Lung (tissue), 12 donors: ENCODE measurements around the gene ERBIN. TPM values are rescaled to one million over a fixed set of nuclear protein-coding genes. Genes with fewer than 3 reads are reported as not detected.

ENCODE experiments used
- ATAC-seq: fragments of 200-7000 bp; cut with Tn5 transposase; one replicate; pipeline ENCODE4 v1.9.1; 2020; ENCODE audit warnings: moderate number of reproducible peaks; ENCODE audit not compliant: insufficient read depth, low FRiP score
- DNase-seq, 3 donors: peaks; one replicate each; pipeline ENCODE4 v3.0.0-alpha.2; 2013 to 2017
- H3K27ac ChIP-seq, 2 donors: one replicate each; pipeline ENCODE4 v1.5.1; 2013; ENCODE audit warnings: mild to moderate bottlenecking in 2 of 2, moderate library complexity in 2 of 2, control low read depth in 1 of 2, inconsistent platforms in 1 of 2, low read depth in 1 of 2, low read length in 1 of 2
- H3K27me3 ChIP-seq, 3 donors: one replicate each; pipeline ENCODE4 v1.5.1; 2013; ENCODE audit warnings: low read length in 2 of 3; ENCODE audit not compliant: control insufficient read depth in 3 of 3, insufficient read depth in 3 of 3
- H3K36me3 ChIP-seq, 4 donors: one replicate each; pipeline ENCODE4 v1.5.1; 2013; ENCODE audit warnings: low read length in 4 of 4, mild to moderate bottlenecking in 1 of 4, moderate library complexity in 1 of 4; ENCODE audit not compliant: control insufficient read depth in 4 of 4, insufficient read depth in 4 of 4
- H3K4me1 ChIP-seq, 5 donors: one replicate each; pipeline ENCODE4 v1.5.1; 2013; ENCODE audit warnings: low read length in 5 of 5, mild to moderate bottlenecking in 2 of 5, moderate library complexity in 1 of 5; ENCODE audit not compliant: control insufficient read depth in 5 of 5, insufficient read depth in 5 of 5
- H3K4me3 ChIP-seq: one replicate; pipeline ENCODE4 v1.5.1; 2013; ENCODE audit warnings: mild to moderate bottlenecking, control low read depth, moderate library complexity
- H3K9ac ChIP-seq, 2 donors: one replicate each; pipeline ENCODE4 v1.5.1; 2013; ENCODE audit warnings: low read length in 2 of 2, control low read depth in 1 of 2; ENCODE audit not compliant: insufficient read depth in 1 of 2
- H3K9me3 ChIP-seq, 4 donors: one replicate each; pipeline ENCODE4 v1.5.1; 2013; ENCODE audit warnings: low read length in 3 of 4, mild to moderate bottlenecking in 1 of 4, moderate library complexity in 1 of 4; ENCODE audit not compliant: control insufficient read depth in 4 of 4, insufficient read depth in 3 of 4
- CTCF ChIP-seq: IDR thresholded peaks from 2 replicates; pipeline ENCODE4 v1.5.1; 2012; ENCODE audit warnings: mild to moderate bottlenecking; ENCODE audit errors: control extremely low read depth, extremely low read depth
- WGBS, 2 donors: extraction: QIAGEN DNeasy Blood & Tissue Kit; methylation state at CpG; one replicate each; pipeline ENCODE4 v1.1.7; 2013; 5-methylcytosine and 5-hydroxymethylcytosine counted together
- polyA plus RNA-seq, 2 donors: library from polyadenylated mRNA; stranded (reverse); fragments of 200-250 nt; gene quantifications; one replicate each; pipeline ENCODE4 v1.2.1, GENCODE V29; 2013
- total RNA-seq, 2 donors: library from RNA; depleted of rRNA in 1 of 2; stranded (reverse); fragments of >200 nt in 1 of 2; gene quantifications; one replicate each; pipeline ENCODE4 v1.2.1, GENCODE V29; 2014 to 2021
- donor health status: control.
- donor health status: control.
- donor health status: Bipolar disorder and iron deficiency.
- donor health status: healthy.
- donor health status: DM: yes; HTN: yes; CAD: no.

Gene ERBIN
- total and polyA plus RNA-seq, 4 donors, result 13.8 to 235 (median 41.9) TPM

- TF ChIP-seq CTCF, result no peak
- H3K9me3 ChIP-seq, result peaks cover 0 to 3% (median 0%) of the 10 kb centered on the region in 4 donors
- H3K27ac ChIP-seq, result no peak overlapping the region
- DNase-seq (no peak), ATAC-seq (no peak)
- peaks cover 0 to 6% (median 0%) of the 10 kb centered on the region in 4 donors for H3K36me3 ChIP-seq
- H3K27me3 ChIP-seq, result no peaks in the 10 kb centered on the region
- H3K4me3 ChIP-seq, result no peak overlapping the region
- no peak overlapping the region for H3K9ac ChIP-seq
- H3K4me1 ChIP-seq, result peaks cover 3 to 9% (median 7%) of the 10 kb centered on the region in 5 donors
- WGBS, 2 donors, result 69 to 85% methylated on average over 1 of the region's 1 CpG
Measured at GRCh38 chr5:65981548-65981947, 55.2 kb downstream of the ERBIN start.

- Histone ChIP-seq H3K9ac (no peak overlapping the region), H3K4me3 (no peak overlapping the region), H3K27ac (no peak overlapping the region), H3K36me3 (peaks cover 0 to 6% (median 0%) of the 10 kb centered on the region in 4 donors), H3K4me1 (peaks cover 6 to 10% (median 7%) of the 10 kb centered on the region in 5 donors), H3K27me3 (no peaks in the 10 kb centered on the region), H3K9me3 (peaks cover 0 to 3% (median 0%) of the 10 kb centered on the region in 4 donors)
- ATAC-seq (no peak), DNase-seq (no peak)
- 79 to 83% methylated on average over 3 of the region's 3 CpGs for WGBS, 2 donors
- no peak for TF ChIP-seq CTCF
Measured at GRCh38 chr5:65981969-65982619, 55.7 kb downstream of the ERBIN start.

GRCh38 chr5:65982635-65983034 is 56.3 kb downstream of the ERBIN start:
- ATAC-seq (no peak), DNase-seq (no peak)
- no peak for TF ChIP-seq CTCF
- Histone ChIP-seq H3K27me3 (no peaks in the 10 kb centered on the region), H3K4me1 (peaks cover 6 to 12% (median 8%) of the 10 kb centered on the region in 5 donors), H3K4me3 (no peak overlapping the region), H3K9ac (no peak overlapping the region), H3K36me3 (peaks cover 0 to 6% (median 0%) of the 10 kb centered on the region in 4 donors), H3K9me3 (peaks cover 0 to 3% (median 0%) of the 10 kb centered on the region in 4 donors), H3K27ac (no peak overlapping the region)
- WGBS, 2 donors, result 98 to 100% methylated on average over 1 of the region's 1 CpG
